Urothelium cell line (cell line): ENCODE results near the gene DNAH12.
"Not testable (repeated sequence)": the region's sequence is repeated elsewhere in the genome, so short reads cannot be mapped to it uniquely, and the experiment has no call there.

Source experiments
- DNase-seq: peaks from one replicate; pipeline ENCODE4 v3.0.0; 2011; ENCODE audit warnings: low spot score, mixed read lengths
- FAIRE-seq: peaks from 2 replicates; lab custom pipeline; 2011; peaks lifted over from hg19 to GRCh38; lab: Jason Lieb, UNC

Gene DNAH12

DNA sequence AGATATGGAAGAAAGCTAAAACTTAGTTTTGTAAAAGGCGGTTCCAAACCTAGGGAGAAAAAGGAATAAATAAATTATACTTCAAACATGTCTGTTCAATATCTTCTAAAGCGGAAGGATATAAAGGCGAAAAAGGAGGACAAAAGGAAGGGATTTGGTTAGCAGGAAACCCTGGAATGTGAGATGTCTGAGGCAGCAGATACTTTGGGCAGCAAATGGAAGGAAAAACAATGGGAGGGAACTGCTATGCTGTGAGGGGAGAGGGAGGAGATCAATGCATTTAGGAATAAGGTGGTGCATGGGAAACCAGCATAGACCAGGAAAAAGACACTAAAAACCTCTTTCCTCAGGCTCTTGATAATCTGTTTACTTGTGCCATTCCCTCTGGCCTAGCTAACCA is 120.8 kb downstream of the DNAH12 start:
- FAIRE-seq (no peak), DNase-seq (no peak)

DNA sequence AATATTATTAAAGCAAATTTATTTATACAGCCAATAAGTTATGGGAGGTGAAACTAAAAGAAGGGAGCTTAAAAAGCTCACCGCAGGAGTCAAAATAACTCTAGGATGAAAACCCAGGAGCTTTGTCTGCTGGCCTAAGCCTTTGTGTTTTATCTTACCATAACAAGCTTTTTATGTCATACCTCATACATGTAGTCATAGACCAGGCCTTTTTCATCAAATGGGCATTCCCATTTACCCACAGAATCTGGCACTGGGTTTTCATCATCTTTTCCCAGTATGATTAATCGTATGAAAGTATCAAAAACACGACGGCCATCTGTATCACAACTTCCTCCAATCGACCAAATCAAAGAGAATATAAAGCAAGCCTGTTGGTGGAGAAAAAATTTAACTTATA is 122.8 kb downstream of the DNAH12 start:
- FAIRE-seq, result no peak
- no peak for DNase-seq

DNA sequence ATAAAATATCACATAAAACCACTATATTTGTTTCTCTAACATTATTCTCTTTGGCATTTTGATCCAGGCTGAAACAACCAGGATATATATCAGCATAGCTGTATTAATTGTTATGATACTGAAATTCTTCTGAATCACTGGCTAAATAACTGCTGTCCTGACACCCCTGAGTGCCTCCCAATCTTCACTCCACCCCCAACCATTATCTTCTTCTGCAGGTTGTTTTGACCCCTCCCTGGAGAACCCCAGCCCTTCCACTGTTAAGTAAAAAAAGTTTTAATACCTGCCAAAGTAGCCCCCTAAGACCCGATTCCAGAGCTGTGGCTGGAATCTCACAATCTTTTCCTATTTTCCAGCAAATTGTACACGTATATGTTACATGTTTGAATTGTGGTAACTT is 124.1 kb downstream of the DNAH12 start:
- DNase-seq, result no peak
- no peak for FAIRE-seq

DNA sequence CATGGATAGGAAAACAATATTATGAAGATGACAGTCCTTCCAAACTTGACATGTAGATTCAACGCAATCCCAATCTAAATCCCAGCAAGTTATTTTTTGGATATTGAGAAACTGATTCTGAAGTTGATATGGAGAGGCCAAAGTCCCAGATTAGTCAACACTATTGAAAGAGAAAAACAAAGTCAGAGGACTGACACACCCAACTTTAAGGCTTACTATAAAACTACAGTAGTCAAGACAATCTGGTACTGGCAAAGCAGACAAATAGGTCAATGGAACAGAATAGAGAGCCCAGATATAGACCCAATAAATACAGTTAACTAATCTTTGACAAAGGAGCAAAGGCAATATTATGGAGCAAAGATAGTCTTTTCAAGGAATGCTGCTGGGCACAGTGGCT is 132.4 kb downstream of the DNAH12 start:
- FAIRE-seq (no peak), DNase-seq (no peak)

DNA sequence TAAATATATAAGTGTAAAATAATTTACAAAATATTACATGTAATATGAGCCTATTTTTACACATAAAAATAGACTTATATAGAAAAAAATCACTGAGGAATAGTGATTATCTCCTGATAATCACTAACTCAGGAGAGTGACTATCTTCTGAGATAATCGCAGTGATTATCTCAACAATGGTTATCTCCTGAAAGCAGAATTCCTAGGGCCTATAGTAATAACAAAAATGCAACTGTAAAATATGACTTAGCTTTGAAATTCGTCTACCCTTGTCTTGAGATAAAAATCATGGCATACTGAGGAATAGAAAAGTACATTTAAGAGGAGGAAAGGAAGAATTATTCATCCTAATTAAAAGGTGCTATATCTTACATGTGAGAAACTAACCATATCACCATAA is 134.7 kb downstream of the DNAH12 start:
- peak; percentile 32 for FAIRE-seq
- no peak for DNase-seq

DNA sequence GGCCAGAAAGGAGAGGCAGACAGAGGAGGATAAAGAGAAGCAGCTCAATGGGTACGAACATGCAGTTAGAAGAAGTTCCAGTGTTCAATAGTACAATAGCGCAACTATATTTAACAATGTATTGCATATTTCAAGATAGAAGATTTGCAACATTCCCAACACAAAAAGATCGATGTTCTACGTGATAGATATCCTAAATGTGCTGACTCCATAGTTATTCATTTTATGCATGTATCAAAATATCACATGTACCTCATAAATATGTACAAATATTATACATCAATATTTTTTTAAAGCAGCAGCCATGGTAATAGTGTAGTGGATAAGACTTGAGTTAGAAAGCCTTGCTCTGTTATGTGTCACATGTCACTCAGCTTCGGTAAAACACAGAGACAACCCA is 141.5 kb downstream of the DNAH12 start:
- FAIRE-seq (no peak), DNase-seq (no peak)

DNA sequence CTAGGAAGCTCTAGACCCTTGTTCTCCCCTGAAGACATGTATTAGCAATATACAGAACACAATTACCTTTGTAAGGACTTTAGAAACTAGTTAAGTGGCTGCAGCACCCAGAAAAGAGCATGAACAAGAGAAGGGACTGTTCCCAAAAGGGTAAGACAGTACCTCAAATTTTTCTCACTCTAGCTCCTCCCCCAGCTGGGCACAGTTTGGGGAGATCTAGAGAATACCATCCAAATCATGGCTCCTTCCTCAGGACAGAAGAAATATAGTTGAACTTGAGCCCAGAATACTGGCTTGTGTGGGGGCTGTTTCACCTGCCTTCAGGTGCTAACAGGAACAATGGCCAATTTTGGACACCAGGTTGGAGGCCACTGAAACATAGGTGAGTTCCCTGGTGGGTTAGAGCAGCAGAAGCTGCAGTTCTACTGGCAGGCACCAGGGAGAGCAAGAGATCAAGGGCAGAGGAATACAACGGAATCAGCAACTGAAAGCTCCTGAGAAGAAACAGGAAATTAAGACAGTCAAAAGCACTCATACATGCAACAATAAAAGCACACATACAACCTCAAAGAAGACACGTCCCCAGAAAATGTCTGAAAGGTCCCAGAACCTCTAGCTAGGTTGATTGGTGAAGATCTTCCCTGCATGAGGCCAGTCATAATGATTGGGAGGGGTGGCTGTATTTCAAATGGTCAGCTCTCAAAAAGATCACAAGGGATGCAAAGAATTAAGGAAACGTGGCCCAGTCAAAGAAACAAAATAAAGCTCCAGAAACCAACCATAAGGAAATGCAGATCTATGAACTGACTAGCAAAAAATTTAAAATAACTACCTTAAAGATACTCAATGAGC is 146.7 kb downstream of the DNAH12 start:
- DNase-seq (peak; percentile 77), FAIRE-seq (no peak)

DNA sequence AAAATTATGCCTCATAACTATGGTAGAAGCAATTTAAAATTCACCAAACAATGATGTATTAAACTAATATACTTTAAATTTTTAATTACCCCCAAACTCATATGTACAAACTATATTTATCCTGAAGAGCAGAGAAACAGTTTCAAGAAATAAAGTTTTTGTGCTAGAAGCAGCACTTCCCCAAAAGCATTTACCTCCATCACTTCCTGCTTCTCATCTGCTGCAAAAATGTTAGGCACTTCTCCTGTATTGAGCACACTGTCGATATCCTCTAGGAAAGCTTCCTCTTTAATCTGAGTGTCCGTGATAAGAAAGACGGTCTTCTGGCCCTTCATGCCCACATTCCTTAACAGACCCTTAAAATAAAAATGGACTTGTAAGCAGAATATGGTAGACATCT is 150.2 kb downstream of the DNAH12 start:
- DNase-seq, result no peak
- no peak for FAIRE-seq

DNA sequence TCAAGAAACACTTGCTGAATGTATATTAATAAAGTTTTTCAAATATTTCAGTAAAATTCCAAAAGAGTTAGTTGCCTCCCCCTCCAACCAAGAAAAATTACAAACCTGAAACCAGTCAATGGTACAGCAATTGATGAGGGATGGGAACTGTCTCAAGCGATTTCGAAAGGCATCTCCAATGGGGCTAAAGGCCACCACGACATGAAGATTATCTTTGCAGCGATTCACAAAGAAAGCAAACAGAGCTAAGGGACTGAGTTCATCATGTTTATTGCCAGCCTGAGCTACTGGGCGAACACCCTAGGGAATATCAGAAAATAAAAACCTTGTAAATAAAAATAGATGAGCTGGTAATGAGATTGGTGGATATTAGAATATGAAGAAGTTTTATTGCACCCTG is 152.4 kb downstream of the DNAH12 start:
- FAIRE-seq (no peak), DNase-seq (no peak)

DNA sequence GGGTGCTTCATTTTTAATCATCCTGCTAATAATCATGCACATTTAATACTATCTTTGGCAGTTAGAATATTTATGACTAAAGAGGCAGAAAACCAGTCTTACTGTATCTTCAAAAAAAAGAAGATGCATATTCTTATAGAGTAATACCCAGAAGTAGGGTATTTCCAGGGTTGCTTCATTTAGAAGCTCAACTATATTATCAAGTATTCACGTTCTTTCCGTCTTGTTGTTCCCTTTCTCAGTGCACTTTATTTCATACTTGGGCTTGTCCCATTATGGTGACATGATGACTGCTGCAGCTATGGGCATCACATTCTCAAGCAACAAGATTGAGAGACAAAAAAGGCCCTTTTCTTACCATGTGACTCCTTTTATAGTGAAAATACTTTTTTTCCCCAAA is 154.9 kb downstream of the DNAH12 start:
- no peak for FAIRE-seq
- no peak for DNase-seq

DNA sequence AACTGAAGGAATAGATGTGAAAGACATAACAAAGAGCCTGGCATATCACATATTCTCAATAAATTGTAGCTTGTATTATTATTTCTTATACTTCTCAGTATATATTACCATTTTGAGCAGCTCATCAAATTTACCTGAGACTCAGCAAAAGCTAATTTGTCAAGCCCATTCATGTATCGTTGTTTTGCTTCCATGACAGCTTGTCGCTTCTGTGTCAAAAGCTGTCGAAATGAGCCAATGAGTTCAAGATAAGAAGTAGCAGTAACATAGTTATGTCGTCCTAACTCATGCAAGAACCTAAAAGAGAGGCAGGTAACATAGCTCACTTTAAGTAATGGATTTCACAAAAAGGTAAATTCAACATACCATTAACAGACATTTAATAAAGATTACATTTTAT is 157.8 kb downstream of the DNAH12 start:
- DNase-seq (no peak), FAIRE-seq (no peak)

DNA sequence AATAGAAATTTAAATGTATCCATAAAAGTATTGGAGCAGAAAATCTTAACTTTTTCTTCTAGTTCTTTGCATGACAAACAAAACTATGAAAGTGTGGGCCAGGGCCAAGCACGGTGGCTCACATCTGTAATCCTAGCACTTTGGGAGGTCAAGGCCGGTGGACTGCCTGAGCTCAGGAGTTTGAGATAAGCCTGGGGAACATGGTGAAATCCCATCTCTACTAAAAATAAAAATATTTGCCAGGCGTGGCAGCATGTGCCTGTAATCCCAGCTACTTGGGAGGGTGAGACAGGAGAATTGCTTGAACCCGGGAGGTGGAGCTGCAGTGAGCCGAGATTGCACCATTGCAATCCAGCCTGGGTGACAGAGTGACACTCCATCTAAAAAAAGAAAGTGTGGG is 158.6 kb downstream of the DNAH12 start:
- no peak for DNase-seq
- no peak for FAIRE-seq

DNA sequence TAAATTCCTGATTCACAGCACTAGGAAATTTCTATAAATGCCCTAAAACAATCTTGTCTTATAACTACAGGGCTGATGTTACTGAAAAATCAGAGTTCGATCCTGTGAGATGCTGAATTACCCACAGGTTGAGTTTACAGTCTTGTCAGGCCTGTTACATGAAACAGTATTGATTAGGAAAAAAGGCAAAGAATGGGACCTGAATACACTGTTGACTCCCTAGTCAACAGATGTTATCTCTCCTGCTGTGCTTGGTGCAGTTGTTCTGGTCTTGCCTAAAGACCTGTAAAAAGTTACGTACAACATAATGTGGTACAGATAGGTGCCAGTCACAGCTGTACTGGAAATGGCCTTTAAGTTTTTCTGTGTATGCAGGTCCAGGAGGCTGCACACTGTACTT is 160.3 kb downstream of the DNAH12 start:
- no peak for DNase-seq
- FAIRE-seq, result no peak

DNA sequence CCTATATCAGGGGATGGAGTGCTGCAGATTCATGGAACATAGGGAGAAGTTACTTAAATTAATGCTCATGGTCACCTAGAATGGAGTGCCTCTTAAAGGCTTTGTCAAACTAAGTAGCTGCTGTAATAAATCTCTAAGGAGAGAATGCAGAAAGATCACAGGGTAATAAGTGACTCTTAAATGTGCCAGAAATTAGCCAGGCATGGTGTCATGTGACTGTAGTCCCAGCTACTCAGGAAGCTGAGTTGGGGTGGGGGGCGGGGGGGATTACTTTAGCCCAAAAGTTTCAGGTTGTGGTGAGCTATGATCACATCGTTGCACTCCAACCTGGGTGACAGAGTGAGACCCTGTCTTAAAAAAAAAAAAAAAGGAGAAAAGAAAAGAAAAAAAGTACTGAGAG is 160.7 kb downstream of the DNAH12 start:
- no peak for FAIRE-seq
- DNase-seq, result no peak

DNA sequence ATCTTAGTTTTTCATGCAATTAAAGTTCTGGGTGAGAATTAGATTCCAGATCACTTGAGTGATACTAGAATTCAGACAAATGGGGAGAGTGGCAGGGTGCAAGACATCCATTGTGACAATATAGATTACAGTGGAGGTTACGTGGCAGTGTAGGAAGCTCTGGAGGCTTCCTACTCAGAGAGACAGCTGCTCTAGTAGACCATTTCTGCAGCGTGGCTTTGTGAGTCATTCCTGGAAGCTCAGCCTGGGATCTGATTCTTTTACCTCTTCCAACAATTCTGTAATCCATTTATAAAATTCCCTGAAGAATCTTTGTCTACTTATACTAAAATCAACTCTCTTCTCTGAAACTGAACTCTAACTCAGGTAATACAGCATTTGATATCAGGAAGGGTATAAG is 161.2 kb downstream of the DNAH12 start:
- no peak for FAIRE-seq

DNA sequence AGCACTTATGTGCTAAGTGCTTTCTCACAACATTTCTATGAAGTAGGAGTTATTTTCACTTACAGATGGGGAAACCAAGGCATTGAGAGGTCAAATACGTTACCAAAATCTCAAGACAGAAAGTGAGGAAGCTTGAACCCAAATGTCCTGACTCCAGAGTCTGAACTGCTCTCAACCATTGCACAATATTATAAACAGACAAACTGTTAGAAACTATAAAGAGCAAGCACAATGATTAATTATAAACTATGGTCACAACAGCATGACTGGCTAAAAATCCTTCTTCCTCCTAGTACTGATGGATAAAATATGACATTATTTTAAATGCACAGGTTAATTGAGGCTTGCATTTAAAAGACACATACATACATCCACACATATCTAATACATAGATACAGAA is 173.8 kb downstream of the DNAH12 start:
- DNase-seq, result no peak
- no peak for FAIRE-seq

More for the DNA sequence above, 161.2 kb downstream of the DNAH12 start:
- DNase-seq, result no peak

DNA sequence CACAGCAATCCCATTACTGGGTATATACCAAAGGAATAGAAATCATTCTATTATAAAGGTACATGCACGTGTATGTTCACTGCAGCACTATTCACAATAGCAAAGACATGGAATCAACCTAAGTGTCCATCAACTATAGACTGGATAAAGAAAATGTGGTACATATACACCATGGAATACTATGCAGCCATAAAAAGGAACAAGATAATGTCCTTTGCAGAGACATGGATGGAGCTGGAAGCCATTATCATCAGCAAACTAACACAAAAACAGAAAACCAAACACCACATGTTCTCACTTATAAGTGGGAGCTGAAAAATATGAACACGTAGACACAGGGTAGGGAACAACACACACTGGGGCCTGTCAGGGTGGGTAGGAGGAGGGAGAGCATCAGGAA is 179.1 kb downstream of the DNAH12 start:
- FAIRE-seq, result not testable (repeated sequence)

DNA sequence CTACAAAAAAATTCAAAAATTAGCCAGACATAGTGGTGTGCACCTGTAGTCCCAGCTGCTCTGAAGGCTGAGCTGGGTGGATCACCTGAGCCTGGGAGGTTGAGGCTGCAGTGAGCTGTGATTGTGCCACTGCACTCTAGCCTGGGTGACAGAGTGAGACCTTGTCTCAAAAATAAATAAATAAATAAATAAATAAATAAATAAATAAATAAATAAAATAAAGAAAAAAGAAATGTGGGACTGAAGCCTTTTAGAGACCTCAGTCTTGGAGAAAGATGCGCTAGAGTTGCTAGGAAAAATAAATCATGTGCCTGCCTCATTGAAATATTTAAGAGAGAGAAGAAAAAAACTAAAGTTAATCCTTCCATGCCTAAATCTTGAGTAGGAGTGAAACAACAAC is 187.9 kb downstream of the DNAH12 start:
- DNase-seq, FAIRE-seq: not testable (repeated sequence)

More for the DNA sequence above, 179.1 kb downstream of the DNAH12 start:
- not testable (repeated sequence) for DNase-seq

DNA sequence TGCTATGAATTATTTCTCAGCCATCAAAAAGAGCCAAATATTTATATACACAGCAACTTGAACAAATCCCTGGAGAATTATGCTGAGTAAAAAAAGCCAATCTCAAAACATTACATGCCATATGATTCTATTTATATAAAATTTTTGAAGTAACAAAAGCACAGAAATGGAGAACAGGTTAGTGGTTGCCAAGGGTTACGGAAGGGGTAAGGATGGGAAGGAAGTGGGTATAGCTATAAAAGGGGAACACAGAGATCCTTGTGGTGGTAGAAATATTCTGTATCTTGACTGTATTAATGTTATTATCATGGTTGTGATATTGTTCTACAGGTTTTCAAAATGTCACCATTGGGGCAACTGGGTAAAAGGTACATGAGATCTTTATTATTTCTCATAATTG is 189.4 kb downstream of the DNAH12 start:
- FAIRE-seq (no peak), DNase-seq (no peak)

DNA sequence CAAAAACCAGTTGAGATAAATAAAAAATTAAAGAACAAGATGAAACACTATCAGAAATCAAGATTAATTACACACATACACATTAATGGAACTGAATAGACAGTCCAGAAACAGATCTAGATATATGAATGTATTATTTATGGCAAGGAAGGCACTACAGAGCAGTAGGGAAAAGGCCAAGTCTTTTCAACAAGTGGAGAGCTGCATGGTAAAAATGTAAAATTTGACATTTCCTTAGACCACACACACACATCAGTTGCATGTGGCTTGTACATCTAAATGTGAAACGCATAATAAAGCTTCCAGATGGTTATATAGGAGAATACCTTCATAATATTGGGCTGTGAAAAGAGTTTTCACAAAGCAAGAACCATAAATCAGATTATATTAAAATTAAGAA is 193.9 kb downstream of the DNAH12 start:
- no peak for FAIRE-seq
- no peak for DNase-seq

DNA sequence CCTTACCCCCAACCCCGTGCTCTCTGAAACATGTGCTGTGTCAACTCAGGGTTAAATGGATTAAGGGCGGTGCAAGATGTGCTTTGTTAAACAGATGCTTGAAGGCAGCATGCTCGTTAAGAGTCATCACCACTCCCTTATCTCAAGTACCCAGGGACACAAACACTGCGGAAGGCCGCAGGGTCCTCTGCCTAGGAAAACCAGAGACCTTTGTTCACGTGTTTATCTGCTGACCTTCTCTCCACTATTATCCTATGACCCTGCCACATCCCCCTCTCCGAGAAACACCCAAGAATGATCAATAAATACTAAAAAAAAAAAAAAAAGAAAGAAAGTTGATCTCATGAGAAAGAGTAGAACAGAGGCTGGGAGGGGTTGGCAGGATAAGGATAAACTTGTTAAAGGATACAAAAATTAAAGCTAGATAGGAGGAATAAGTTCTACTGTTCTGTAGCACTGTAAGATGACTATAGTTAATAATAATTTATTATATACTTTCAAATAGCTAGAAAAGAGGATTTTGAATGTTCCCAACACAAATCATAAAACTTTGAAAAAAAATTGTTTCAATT is 205.0 kb downstream of the DNAH12 start:
- not testable (repeated sequence) for DNase-seq, FAIRE-seq

DNA sequence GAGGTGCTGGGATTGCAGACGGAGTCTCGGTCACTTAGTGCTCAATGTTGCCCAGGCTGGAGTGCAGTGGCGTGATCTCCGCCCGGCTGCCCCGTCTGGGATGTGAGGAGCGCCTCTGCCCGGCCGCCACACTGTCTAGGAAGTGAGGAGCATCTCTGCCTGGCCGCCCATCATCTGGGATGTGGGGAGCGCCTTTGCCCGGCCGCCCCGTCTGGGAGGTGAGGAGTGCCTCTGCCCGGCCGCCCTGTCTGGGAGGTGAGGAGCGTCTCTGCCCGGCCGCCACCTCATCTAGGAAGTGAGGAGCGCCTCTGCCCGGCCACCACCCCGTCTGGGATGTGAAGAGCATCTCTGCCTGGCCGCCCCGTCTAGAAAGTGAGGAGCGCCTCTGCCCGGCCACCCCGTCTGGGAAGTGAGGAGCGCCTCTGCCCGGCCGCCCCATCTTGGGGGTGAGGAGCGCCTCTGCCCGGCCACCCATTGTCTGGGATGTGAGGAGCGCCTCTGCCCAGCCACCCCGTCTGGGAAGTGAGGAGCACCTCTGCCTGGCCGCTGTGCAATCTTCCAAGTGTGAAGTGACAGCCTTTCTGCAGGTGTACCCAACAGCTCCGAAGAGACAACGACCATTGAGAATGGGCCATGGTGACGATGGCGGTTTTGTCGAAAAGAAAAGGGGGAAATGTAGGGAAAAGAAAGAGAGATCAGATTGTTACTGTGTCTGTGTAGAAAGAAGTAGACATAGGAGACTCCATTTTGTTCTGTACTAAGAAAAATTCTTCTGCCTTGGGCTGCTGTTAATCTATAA is 205.7 kb downstream of the DNAH12 start:
- not testable (repeated sequence) for DNase-seq, FAIRE-seq
